ENCODE data around the gene GPR50.

GPR50 gene

DNA sequence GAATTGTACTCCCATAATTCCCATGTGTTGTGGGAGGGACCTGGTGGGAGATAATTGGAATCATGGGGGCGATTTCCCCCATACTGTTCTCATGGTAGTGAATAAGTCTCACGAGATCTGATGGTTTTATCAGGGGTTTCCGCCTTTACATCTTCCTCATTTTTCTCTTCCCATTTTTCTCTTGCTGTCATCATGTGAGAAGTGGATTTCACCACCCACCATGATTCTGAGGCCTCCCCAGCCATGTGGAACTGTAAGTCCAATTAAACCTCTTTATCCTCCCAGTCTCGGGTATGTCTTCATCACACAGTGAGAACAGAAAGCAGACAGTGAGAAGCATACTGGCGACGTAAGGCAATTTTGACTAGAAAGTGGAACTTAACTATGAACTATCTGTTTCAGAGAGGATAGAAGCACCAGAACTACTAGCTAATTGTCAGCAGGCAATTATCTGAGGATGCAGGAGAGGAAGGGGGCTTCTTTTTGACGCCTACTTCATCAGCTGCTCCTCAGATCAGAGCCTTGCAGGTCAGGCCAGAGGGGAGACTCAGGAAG lies 8.5 kb upstream of the GPR50 start:
- DNase-seq (ENCODE audit: low read depth): no peak
- H3K4me3 ChIP-seq (ENCODE audit: low read length): no peak overlapping the region
- TF ChIP-seq, protein P1, sequence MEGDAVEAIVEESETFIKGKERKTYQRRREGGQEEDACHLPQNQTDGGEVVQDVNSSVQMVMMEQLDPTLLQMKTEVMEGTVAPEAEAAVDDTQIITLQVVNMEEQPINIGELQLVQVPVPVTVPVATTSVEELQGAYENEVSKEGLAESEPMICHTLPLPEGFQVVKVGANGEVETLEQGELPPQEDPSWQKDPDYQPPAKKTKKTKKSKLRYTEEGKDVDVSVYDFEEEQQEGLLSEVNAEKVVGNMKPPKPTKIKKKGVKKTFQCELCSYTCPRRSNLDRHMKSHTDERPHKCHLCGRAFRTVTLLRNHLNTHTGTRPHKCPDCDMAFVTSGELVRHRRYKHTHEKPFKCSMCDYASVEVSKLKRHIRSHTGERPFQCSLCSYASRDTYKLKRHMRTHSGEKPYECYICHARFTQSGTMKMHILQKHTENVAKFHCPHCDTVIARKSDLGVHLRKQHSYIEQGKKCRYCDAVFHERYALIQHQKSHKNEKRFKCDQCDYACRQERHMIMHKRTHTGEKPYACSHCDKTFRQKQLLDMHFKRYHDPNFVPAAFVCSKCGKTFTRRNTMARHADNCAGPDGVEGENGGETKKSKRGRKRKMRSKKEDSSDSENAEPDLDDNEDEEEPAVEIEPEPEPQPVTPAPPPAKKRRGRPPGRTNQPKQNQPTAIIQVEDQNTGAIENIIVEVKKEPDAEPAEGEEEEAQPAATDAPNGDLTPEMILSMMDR (IDR thresholded peaks at IDR 0.05; ENCODE audit: insufficient read depth, low read depth, low read length, missing control alignments): no peak

- TF ChIP-seq, protein P1 (IDR thresholded peaks at IDR 0.05; ENCODE audit: insufficient read depth, low read depth, low read length, missing control alignments): no peak
- no peak for DNase-seq (ENCODE audit: low read depth)
- no peak overlapping the region for H3K4me3 ChIP-seq (ENCODE audit: low read length)
Measured at GRCh38 chrX:151169783-151170182, 6.6 kb upstream of the GPR50 start.

- H3K4me3 ChIP-seq (ENCODE audit: low read length): no peak overlapping the region
- no peak for DNase-seq (ENCODE audit: low read depth)
- TF ChIP-seq, protein P1 (IDR thresholded peaks at IDR 0.05; ENCODE audit: insufficient read depth, low read depth, low read length, missing control alignments): no peak
Measured at GRCh38 chrX:151174581-151175282, 1.7 kb upstream of the GPR50 start.

- TF ChIP-seq, protein P1 (IDR thresholded peaks at IDR 0.05; ENCODE audit: insufficient read depth, low read depth, low read length, missing control alignments): no peak
- no peak overlapping the region for H3K4me3 ChIP-seq (ENCODE audit: low read length)
- DNase-seq (ENCODE audit: low read depth): no peak
Measured at GRCh38 chrX:151175283-151176062, 911 bp upstream of the GPR50 start.

GRCh38 chrX:151177141-151178027 lies 1.0 kb downstream of the GPR50 start:
- no peak overlapping the region for H3K4me3 ChIP-seq (ENCODE audit: low read length)
- TF ChIP-seq, protein P1 (IDR thresholded peaks at IDR 0.05; ENCODE audit: insufficient read depth, low read depth, low read length, missing control alignments): no peak
- DNase-seq (ENCODE audit: low read depth): no peak

DNA sequence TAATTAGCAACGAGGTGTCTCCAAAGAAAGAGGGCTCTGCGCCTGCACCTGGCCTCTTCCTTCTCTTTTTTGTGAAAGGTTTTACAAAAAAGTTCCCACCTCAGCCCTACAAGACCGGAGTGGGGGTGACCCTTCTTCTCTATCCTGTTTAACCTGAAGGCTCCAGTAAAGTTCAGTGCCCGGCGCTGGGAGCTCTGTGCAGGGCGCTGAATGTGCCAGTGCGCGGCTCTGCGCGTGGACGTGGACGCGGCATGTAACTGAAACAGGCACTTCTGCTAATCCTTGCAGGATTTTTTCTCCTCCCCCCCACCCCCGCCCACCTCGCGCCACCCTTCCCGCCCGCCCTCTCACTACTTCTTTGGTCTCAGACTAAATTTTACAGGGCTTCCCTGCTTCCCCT lies 2.4 kb downstream of the GPR50 start:
- TF ChIP-seq, protein P1 (IDR thresholded peaks at IDR 0.05; ENCODE audit: insufficient read depth, low read depth, low read length, missing control alignments): no peak
- no peak overlapping the region for H3K4me3 ChIP-seq (ENCODE audit: low read length)
- DNase-seq (ENCODE audit: low read depth): no peak

Data from epithelial cell of esophagus (primary cell).